IPS-NIHi7 (cell line): ENCODE data around the gene CIB2.

Experiments used
- DNase-seq: peaks from one replicate; pipeline ENCODE4 v3.0.0; 2012; ENCODE audit warnings: mixed read lengths; ENCODE audit errors: extremely low spot score

Gene CIB2

GRCh38 chr15:78083687-78084448, 47.4 kb downstream of the CIB2 start:
- no peak for DNase-seq

GRCh38 chr15:78083186-78083585, 48.1 kb downstream of the CIB2 start:
- DNase-seq: no peak

DNA sequence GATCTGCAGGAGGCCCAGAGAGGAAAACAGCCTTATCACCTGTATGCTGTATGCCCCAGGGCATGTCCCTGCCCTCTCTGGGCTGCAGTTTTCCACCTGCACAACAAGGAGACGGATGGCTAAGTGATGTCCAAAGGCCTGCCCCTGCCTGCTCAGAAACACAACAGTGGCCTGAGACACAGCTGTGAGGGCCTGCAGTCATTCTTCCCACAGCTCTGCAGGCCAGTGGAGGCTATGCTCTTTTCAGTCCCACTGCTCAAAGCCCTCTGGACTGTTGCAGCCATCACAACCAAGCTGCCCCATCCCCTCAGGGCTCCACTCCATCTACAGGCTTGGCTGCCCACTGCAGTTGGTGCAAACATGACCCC, 48.5 kb downstream of the CIB2 start:
- DNase-seq: no peak

- no peak for DNase-seq
Observed at GRCh38 chr15:78082106-78082742, 49.0 kb downstream of the CIB2 start.

- DNase-seq: no peak
Observed at GRCh38 chr15:78080088-78080460, 51.2 kb downstream of the CIB2 start.

GRCh38 chr15:78079298-78080087, 51.8 kb downstream of the CIB2 start:
- no peak for DNase-seq

- DNase-seq: no peak
Observed at GRCh38 chr15:78077871-78078210, 53.4 kb downstream of the CIB2 start.

- peak; percentile 88 for DNase-seq
Observed at GRCh38 chr15:78077053-78077870, 54.0 kb downstream of the CIB2 start, which contains the start of gene TBC1D2B. TSS of gene TBC1D2B (minus strand) at chr15:78077711. CDS start at chr15:78077652, 59 bp downstream.

- DNase-seq: no peak
Observed at GRCh38 chr15:78076231-78077052, 54.8 kb downstream of the CIB2 start.

- DNase-seq: peak; percentile 53
Observed at GRCh38 chr15:78075490-78076230, 55.6 kb downstream of the CIB2 start.

GRCh38 chr15:78073046-78073787, 58.0 kb downstream of the CIB2 start:
- no peak for DNase-seq

- no peak for DNase-seq
Observed at GRCh38 chr15:78072080-78072892, 59.0 kb downstream of the CIB2 start.

DNA sequence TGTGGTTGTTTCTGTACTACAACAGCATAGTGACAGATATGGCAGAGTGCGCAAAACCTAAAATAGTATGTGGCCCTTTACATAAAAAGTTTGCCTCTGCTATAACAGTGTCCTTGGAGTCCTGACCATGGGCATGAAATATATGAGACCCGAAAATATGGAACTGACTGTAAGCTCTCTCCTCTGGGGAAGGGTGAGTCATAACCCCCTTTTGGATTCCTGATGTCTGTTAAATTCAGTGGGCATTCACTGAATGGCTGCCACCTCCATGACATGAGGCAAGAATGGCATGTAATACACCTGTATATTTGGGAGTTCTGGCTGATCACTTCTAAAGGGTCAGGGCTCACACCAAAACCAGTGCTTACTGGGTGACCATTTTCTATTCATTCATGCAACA, 59.9 kb downstream of the CIB2 start:
- DNase-seq: no peak

DNA sequence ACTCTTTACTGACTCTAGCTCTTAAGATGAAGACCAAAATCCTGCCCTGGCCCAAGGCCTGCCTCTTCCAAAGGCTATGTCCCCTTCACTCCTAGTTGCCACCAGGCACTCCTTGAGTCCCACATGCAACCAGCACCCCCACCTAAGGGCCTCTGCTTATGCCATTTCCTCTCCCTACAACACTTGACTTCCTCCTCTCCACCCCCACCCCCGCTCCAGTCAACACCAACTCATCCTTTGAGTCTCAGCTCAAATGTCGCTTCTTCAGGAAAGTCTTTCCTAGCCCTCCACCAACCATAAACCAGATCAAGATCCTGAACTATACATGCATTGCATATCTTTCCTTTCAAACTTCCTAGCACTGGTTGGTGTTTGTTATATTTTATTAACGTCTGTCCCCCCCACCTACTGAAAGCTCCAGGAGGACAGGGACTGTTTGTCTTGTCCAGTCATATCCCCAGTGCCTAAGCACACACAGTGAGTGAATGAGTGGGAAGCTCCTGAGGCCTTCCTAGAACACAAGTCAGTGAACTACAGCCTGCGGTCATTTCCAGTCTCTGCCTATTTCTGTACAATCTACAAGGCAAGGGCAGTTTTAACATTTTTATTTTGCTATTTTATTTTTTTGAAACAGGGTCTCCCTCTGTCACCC, 61.1 kb downstream of the CIB2 start:
- no peak for DNase-seq

DNA sequence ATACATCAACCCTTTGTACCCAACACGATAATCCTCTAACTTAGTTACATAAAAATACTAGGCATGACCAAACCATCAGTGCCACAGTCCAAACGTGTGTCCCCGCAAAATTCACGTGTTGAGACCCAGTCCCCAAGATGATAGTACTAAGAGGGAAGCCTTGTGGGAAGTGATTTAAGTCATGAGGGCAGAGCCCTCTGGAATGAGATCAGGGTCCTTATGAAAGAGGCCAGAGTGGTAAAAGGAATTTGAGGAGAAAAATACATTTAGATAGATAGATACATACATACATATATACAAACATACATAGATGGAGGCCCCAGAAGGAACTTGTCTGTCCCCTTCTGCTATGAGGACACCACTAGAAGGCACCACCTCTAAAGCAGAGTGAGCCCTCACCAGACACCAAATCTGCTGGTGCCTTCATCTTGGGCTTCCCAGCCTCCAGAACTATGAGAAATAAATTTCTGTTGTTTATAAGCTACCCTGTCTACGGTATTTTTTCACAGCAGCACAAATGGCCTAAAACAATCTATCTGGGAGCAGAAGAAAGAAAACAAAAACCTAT, 61.7 kb downstream of the CIB2 start:
- no peak for DNase-seq

DNA sequence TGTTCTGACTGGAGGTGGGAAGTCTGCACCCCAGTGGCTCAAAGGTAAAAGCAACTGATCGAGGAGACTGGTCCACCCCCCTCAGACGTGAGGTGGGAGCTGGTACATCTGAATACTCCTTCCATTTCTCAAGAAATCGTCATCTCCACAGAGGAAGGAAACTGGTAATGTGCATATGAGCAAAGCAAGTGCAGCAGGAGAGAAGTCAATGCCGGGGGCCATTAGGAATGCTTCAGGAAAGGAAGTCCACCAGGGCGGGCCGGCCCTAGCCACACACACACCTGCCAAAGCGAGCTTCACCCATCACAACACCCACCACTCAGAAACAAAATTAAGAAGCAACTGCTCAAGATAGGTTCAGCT, 62.2 kb downstream of the CIB2 start:
- no peak for DNase-seq

GRCh38 chr15:78067328-78068228, 63.7 kb downstream of the CIB2 start:
- DNase-seq: no peak
